Colonic mucosa (tissue), 4 donors: ENCODE data around the gene NME9. TPM values are rescaled to one million over a fixed set of nuclear protein-coding genes. Genes with fewer than 3 reads are reported as not detected.
A peak's percentile ranks its signal among the peaks of the same experiment; 100 is the strongest.
"Not testable (repeated sequence)": the region's sequence is repeated elsewhere in the genome, so short reads cannot be mapped to it uniquely, and the experiment has no call there.

ENCODE experiments used
- DNase-seq: peaks from one replicate; pipeline ENCODE4 v3.0.0-alpha.2; 2020
- H3K27ac ChIP-seq: fragments of 200-600 bp; one replicate; pipeline ENCODE4 v1.8.0; 2021
- H3K27me3 ChIP-seq: fragments of 200-600 bp; one replicate; pipeline ENCODE4 v1.8.0; 2021
- H3K36me3 ChIP-seq: fragments of 200-600 bp; one replicate; pipeline ENCODE4 v1.8.0; 2021
- H3K4me1 ChIP-seq: fragments of 200-600 bp; one replicate; pipeline ENCODE4 v1.8.0; 2021; ENCODE audit warnings: mild to moderate bottlenecking
- H3K4me3 ChIP-seq: fragments of 200-600 bp; one replicate; pipeline ENCODE4 v1.8.0; 2021
- H3K9ac ChIP-seq, 2 donors: one replicate each; pipeline ENCODE4 v1.7.0; 2013; ENCODE audit warnings: control low read depth in 2 of 2, low read depth in 2 of 2, low read length in 2 of 2
- H3K9me3 ChIP-seq: fragments of 200-600 bp; one replicate; pipeline ENCODE4 v1.8.0; 2021
- CTCF ChIP-seq: fragments of 200-600 bp; IDR thresholded peaks from one replicate; pipeline ENCODE4 v1.8.0; 2022; ENCODE audit warnings: antibody characterized with exemption, mild to moderate bottlenecking
- intact Hi-C: fragments of 100-400 bp; cut with DNase I; formaldehyde crosslinking; loops from one replicate; pipeline ENCODE4 v1.14.1; 2022
- total RNA-seq, 2 donors: library from RNA; stranded (reverse); fragmentation: NEBNext Ultra II Directional in 1 of 2; extraction: Animal tissue kit (Norgen Biotek cat#: 25700) in 1 of 2; gene quantifications; one replicate each; pipeline ENCODE4 v1.2.1, GENCODE V29; 2021
- donor health status: healthy.
- donor health status: DM: no; HTN: no; CAD: no.
- donor health status: DM: no; HTN: no; CAD: no.

The NME9 gene
- total RNA-seq = not detected

GRCh38 chr3:138329127-138329983 lies at the start of gene NME9:
TSS of gene NME9 (minus strand) at chr3:138329851. CDS start at chr3:138329335, 516 bp downstream.
- no peak within 1 kb of the TSS for H3K27ac ChIP-seq
- H3K4me3 ChIP-seq = peak within 1 kb of the TSS; percentile 60
- DNase-seq = peak; percentile 87
- H3K27me3 ChIP-seq = no peaks in the 10 kb centered on the region
- H3K9me3 ChIP-seq = no peaks in the 10 kb centered on the region
- no peaks in the 10 kb centered on the region for H3K36me3 ChIP-seq
- intact Hi-C loops = no loop called here
- peaks cover 6% of the 10 kb centered on the region for H3K4me1 ChIP-seq
- H3K9ac ChIP-seq = peak within 1 kb of the TSS; percentile 23 to 57
- peak; percentile 47 for TF ChIP-seq CTCF

GRCh38 chr3:138378990-138379389 lies 49.3 kb upstream of the NME9 start:
- no peak for TF ChIP-seq CTCF
- Histone ChIP-seq H3K27ac (no peak overlapping the region), H3K27me3 (no peaks in the 10 kb centered on the region), H3K4me3 (no peak overlapping the region), H3K36me3 (no peaks in the 10 kb centered on the region), H3K9ac (no peak overlapping the region), H3K4me1 (no peaks in the 10 kb centered on the region), H3K9me3 (no peaks in the 10 kb centered on the region)
- intact Hi-C loops = no loop called here
- no peak for DNase-seq

GRCh38 chr3:138378331-138378730 lies 48.7 kb upstream of the NME9 start:
- DNase-seq = no peak
- H3K27me3 ChIP-seq = no peaks in the 10 kb centered on the region
- TF ChIP-seq CTCF = no peak
- H3K27ac ChIP-seq = no peak overlapping the region
- intact Hi-C loops = no loop called here
- H3K9me3 ChIP-seq = no peaks in the 10 kb centered on the region
- no peaks in the 10 kb centered on the region for H3K4me1 ChIP-seq
- H3K36me3 ChIP-seq = no peaks in the 10 kb centered on the region
- no peak overlapping the region for H3K9ac ChIP-seq
- H3K4me3 ChIP-seq = no peak overlapping the region

GRCh38 chr3:138377804-138378203 lies 48.2 kb upstream of the NME9 start:
- H3K9ac ChIP-seq = no peak overlapping the region
- H3K36me3 ChIP-seq = no peaks in the 10 kb centered on the region
- intact Hi-C loops = no loop called here
- DNase-seq = no peak
- TF ChIP-seq CTCF = no peak
- no peaks in the 10 kb centered on the region for H3K9me3 ChIP-seq
- no peaks in the 10 kb centered on the region for H3K27me3 ChIP-seq
- no peak overlapping the region for H3K27ac ChIP-seq
- no peaks in the 10 kb centered on the region for H3K4me1 ChIP-seq
- H3K4me3 ChIP-seq = no peak overlapping the region

- intact Hi-C loops, H3K27me3 ChIP-seq, H3K9me3 ChIP-seq, H3K9ac ChIP-seq, DNase-seq, H3K4me1 ChIP-seq, H3K36me3 ChIP-seq, H3K27ac ChIP-seq, H3K4me3 ChIP-seq: not testable (repeated sequence)
These were observed 47.6 kb upstream of the NME9 start for GRCh38 chr3:138377212-138377611.

GRCh38 chr3:138376663-138377062 lies 47.0 kb upstream of the NME9 start:
- no peaks in the 10 kb centered on the region for H3K36me3 ChIP-seq
- no peak overlapping the region for H3K27ac ChIP-seq
- TF ChIP-seq CTCF = no peak
- H3K9ac ChIP-seq = no peak overlapping the region
- H3K4me3 ChIP-seq = no peak overlapping the region
- intact Hi-C loops = no loop called here
- no peak for DNase-seq
- H3K9me3 ChIP-seq = no peaks in the 10 kb centered on the region
- H3K27me3 ChIP-seq = no peaks in the 10 kb centered on the region
- H3K4me1 ChIP-seq = no peaks in the 10 kb centered on the region
